HL-60 (cell line): Measurements from ENCODE around the gene EEF1G.

Experiments used
- DNase-seq, 2 experiments: peaks; one replicate each; pipeline ENCODE4 v3.0.0-alpha.2; 2010 to 2020; ENCODE audit warnings: low read depth in 1 of 2, low spot score in 1 of 2
- H3K27ac ChIP-seq: fragments of 250-450 bp; sonication (Bioruptor Pico); replicated peaks from 2 replicates; pipeline ENCODE4 v1.5.1; 2020; ENCODE audit warnings: mild to moderate bottlenecking, moderate library complexity
- H3K27me3 ChIP-seq: fragments of 250-450 bp; sonication (Bioruptor Pico); 2 replicates; pipeline ENCODE4 v1.5.1; 2021; ENCODE audit warnings: mild to moderate bottlenecking, moderate library complexity; ENCODE audit not compliant: insufficient read depth, poor library complexity, severe bottlenecking
- H3K4me3 ChIP-seq: replicated peaks from 2 replicates; pipeline ENCODE4 v1.5.1; 2011; ENCODE audit warnings: mild to moderate bottlenecking, control low read depth, low read length; ENCODE audit not compliant: insufficient read depth
- CTCF ChIP-seq: IDR thresholded peaks from one replicate; pipeline ENCODE4 v1.5.1; 2011; ENCODE audit warnings: low read length, control low read depth, inconsistent platforms; ENCODE audit not compliant: insufficient read depth
- GABPA ChIP-seq: IDR thresholded peaks from 2 replicates; pipeline ENCODE4 v1.6.1; 2012; ENCODE audit warnings: low read depth
- POLR2AphosphoS5 ChIP-seq: IDR thresholded peaks from 2 replicates; pipeline ENCODE4 v1.6.1; 2012; ENCODE audit warnings: low read depth
- SPI1 ChIP-seq: IDR thresholded peaks from 2 replicates; pipeline ENCODE4 v1.6.1; 2012; ENCODE audit warnings: low read depth, mild to moderate bottlenecking, borderline replicate concordance
- TF ChIP-seq, protein P1 (sequence below): IDR thresholded peaks from 2 replicates; pipeline ENCODE4 v1.6.1; 2012; ENCODE audit warnings: low read depth; ENCODE audit not compliant: insufficient replicate concordance

Gene EEF1G

GRCh38 chr11:62546244-62546928, 27.3 kb downstream of the EEF1G start, which contains the start of gene AHNAK:
Gene AHNAK (minus strand): TSS chr11:62546806. CDS start chr11:62536098, 10,708 bp downstream.
- no peaks in the 10 kb centered on the region for H3K27me3 ChIP-seq
- peak within 1 kb of the TSS; percentile 62 for H3K27ac ChIP-seq
- peak; percentile 71 to 73 for DNase-seq

DNA sequence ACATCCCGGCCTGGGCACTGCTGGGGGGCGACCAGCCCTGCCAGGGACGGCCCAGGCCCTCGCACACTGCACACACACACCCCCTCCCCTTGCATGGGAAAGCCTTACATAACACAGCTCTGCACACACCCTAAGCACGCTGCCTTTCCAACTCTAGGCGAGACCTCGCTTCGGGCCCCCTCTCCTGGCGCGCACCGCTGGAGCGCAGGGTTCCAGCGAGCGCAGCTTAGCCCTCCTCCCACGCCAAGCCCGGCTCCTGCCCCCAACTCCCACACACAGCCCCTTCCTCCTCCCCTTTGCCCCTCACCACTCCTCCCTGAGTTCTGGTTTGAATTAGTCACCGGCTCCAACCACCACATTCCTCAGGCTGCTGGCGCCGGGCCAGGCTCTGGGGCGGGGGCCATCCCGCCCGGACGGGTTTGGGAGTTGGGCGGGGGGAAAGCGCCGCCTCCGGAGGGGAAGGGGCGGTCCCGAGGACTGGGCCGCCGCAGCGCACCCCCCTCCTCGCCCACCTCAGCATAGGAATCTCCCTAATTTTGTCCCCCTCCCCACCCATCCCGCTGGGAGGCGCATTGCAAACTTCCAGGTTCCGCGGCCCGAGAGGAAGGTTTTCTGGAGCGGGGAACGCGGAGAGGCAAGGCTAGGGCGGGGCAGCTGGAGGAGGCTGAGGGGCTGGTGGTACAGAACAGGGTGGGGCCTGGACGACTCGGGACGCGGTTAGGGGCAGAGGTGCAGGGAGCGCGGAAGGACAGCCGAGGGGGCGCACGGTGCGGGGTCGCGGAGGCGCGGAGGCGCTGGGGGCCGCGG, 28.1 kb downstream of the EEF1G start:
- peak overlapping the region; percentile 65 for H3K4me3 ChIP-seq
- TF ChIP-seq GABPA (no peak), POLR2AphosphoS5 (peak; percentile 84), CTCF (no peak)
- TF ChIP-seq, protein P1, sequence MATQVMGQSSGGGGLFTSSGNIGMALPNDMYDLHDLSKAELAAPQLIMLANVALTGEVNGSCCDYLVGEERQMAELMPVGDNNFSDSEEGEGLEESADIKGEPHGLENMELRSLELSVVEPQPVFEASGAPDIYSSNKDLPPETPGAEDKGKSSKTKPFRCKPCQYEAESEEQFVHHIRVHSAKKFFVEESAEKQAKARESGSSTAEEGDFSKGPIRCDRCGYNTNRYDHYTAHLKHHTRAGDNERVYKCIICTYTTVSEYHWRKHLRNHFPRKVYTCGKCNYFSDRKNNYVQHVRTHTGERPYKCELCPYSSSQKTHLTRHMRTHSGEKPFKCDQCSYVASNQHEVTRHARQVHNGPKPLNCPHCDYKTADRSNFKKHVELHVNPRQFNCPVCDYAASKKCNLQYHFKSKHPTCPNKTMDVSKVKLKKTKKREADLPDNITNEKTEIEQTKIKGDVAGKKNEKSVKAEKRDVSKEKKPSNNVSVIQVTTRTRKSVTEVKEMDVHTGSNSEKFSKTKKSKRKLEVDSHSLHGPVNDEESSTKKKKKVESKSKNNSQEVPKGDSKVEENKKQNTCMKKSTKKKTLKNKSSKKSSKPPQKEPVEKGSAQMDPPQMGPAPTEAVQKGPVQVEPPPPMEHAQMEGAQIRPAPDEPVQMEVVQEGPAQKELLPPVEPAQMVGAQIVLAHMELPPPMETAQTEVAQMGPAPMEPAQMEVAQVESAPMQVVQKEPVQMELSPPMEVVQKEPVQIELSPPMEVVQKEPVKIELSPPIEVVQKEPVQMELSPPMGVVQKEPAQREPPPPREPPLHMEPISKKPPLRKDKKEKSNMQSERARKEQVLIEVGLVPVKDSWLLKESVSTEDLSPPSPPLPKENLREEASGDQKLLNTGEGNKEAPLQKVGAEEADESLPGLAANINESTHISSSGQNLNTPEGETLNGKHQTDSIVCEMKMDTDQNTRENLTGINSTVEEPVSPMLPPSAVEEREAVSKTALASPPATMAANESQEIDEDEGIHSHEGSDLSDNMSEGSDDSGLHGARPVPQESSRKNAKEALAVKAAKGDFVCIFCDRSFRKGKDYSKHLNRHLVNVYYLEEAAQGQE: no peak
- H3K27me3 ChIP-seq: no peaks in the 10 kb centered on the region
- peak overlapping the region; percentile 62 for H3K27ac ChIP-seq
- peak; percentile 77 to 95 for DNase-seq

More at GRCh38 chr11:62546244-62546928, 27.3 kb downstream of the EEF1G start, which contains the start of gene AHNAK:
- TF ChIP-seq, protein P1: no peak
- TF ChIP-seq SPI1 (no peak), POLR2AphosphoS5 (peak; percentile 52; the same call in 1 of the 2 replicates), GABPA (no peak)
- H3K4me3 ChIP-seq: peak within 1 kb of the TSS; percentile 65

- peak in 1 of 2 experiments; percentile 22 for DNase-seq
- H3K27ac ChIP-seq: peak overlapping the region; percentile 62
- peak overlapping the region; percentile 65 for H3K4me3 ChIP-seq
- no peaks in the 10 kb centered on the region for H3K27me3 ChIP-seq
- no peak for TF ChIP-seq CTCF
- TF ChIP-seq POLR2AphosphoS5: no peak
- no peak for TF ChIP-seq SPI1
- TF ChIP-seq GABPA: no peak
- TF ChIP-seq, protein P1: no peak
Observed at GRCh38 chr11:62544581-62545436, 28.9 kb downstream of the EEF1G start.
